SIG-M5 treated with dmso at 0.1 percent for 504 hours (cell line): Measurements from ENCODE around the gene HACD3.

Experiments
- DNase-seq: peaks from one replicate; lab custom pipeline; 2025; ENCODE audit not compliant: unreplicated experiment; lab: John Stamatoyannopoulos, UW

The HACD3 gene, protein sequence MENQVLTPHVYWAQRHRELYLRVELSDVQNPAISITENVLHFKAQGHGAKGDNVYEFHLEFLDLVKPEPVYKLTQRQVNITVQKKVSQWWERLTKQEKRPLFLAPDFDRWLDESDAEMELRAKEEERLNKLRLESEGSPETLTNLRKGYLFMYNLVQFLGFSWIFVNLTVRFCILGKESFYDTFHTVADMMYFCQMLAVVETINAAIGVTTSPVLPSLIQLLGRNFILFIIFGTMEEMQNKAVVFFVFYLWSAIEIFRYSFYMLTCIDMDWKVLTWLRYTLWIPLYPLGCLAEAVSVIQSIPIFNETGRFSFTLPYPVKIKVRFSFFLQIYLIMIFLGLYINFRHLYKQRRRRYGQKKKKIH

DNA sequence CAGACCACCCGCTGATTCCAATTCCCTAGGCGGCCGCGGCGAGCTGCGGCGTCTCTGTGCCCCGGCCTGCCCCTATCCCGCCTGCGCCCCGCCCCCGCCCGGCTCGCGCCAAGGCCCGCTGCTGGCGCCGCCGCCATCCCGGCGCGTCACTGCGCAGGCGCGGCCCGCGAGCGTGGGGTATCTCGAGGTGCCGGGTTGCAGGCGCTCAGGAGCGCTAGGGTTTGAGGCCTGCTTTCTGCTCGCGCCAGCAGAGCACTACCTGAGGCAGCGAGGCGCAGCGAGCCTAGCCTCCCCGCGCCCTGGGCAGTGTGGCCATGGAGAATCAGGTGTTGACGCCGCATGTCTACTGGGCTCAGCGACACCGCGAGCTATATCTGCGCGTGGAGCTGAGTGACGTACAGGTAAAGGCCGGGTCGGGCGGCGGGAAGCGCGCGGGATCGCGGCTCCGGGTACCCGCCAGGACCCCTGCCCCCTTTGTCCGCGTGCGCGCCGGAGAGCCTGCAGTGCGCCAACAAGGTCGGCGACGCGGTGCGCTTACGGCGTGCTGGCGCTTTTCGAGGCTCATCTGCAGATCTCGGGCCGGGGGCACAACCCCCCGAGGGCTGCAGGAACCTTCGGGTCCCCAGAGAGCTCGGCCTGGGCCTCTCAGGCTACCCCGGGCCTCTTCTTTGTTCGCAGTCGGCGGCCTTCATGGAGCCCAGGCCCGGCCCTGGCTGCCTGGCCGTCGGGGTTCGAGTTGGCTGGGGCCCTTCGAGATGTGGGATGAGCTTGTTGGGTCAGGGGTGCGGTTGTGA, at the start of gene HACD3:
TSS of gene HACD3 (plus strand) at position 146 of the 794 bp plus-strand sequence. CDS start at position 315, 169 bp downstream.
- peak; percentile 61 for DNase-seq

DNA sequence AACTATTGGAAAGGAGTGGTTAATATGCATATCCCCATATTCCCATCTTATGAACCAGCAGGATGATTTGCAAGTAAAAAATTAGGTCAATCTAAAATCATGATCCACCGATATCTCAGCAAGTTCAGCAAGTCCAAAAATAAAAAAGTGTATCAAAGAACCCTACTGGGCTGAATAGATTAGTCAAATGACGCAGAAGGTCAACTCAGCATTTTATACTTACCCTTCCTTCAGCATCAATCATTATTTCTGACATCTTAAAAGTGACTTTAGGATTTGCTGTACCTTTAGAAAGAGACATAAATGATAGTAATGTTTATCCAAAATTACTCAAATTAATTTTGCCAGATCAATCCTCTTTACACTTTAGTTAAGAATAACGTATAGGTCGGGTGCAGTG, 45.4 kb upstream of the HACD3 start:
- DNase-seq = no peak

DNA sequence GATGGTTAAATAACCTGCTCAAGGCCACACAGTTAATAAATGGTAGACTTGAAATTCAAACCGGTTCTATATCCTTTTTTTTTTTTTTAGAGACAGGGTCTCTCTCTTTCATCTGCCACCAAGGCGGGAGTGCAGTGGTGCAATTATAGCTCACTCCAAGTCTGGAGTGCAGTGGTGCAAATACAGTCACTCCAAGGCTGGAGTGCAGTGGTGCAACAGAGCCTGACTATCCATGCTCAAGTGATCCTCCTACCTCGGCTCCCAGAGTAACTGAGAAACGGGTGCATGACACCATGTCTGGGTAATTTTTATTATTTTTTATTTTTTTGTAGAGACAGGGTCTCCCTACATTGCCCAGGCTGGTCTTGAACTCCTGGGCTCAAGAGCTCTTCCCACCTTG, 36.2 kb upstream of the HACD3 start:
- DNase-seq = no peak

DNA sequence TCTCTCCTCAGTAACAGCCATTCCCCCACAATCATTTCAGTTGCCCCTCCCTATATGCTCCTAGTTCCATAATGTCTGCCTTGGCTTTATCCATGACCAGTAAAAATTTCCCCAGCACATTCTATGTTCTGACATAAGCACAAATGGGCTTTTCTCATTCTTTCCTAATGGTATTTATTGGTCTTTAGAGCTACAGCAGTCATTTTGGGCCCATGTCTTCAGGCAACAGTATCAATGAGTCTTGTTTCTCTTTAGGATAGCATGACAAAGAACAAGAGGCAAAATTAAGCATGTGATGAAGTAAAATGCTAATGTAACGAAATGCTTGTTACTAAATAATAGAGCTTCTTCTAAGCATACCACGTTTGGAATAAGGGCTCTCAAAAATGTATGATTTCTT, 20.9 kb upstream of the HACD3 start:
- DNase-seq = no peak

GRCh38 chr15:65512189-65512588, 18.1 kb upstream of the HACD3 start:
- DNase-seq = no peak

- no peak for DNase-seq
Observed at GRCh38 chr15:65512807-65513416, 17.4 kb upstream of the HACD3 start.

- peak; percentile 94 for DNase-seq
Observed at GRCh38 chr15:65516997-65517865, 13.0 kb upstream of the HACD3 start, which contains the start of gene DPP8. Gene DPP8 (minus strand): TSS chr15:65517689. CDS start chr15:65512553, 5,136 bp downstream.

- DNase-seq = no peak
Observed at GRCh38 chr15:65517866-65518207, 12.4 kb upstream of the HACD3 start.

DNA sequence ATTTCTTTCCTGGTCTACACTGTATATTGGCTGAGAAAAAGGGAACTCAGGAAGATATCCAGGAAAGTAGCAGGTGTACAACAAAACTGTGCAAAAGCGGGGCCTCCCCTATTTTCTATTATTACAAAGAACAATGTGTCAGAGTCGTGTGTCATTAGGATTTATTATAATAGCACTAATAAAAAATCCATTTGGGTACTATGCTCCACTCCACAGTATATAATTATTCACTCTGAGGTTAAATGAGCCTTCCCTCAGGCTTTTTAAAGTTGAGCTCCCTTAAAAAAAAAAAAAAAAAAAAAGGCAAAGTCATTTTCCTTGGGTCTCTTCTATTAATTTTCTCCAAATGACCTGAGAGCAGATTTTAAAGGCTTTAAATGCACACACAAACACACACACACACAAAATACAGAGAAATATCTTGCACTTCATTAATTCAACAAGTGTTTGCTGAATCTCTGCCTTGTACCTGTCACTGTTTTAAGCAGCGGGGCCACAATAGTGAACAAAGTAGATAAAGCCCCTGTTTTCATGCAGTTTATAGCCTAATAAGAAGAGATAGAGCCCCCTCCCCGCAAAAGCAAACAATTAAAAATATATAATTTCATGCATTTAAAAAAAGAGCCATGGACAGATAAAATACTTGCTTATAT, 11.5 kb upstream of the HACD3 start:
- no peak for DNase-seq

GRCh38 chr15:65521350-65521749, 8.9 kb upstream of the HACD3 start:
- no peak for DNase-seq

DNA sequence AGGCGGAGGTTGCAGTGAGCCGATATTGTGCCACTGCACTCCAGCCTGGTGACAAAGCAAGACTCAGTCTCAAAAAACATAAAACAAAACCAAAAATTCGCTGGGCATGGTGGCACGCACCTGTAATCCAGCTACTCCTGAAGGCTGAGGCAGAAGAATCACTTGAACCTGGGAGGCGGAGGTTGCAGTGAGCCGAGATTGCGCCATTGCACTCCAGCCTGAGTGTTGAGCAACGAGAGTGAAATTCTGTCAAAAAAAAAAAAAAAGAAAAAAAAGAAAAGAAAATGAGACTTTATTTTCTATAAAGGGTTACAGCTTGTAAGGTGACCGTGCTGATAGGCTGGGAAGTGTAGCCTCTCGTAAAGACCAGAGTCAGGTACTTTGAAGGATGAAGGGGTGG, 6.0 kb upstream of the HACD3 start:
- DNase-seq = no peak

DNA sequence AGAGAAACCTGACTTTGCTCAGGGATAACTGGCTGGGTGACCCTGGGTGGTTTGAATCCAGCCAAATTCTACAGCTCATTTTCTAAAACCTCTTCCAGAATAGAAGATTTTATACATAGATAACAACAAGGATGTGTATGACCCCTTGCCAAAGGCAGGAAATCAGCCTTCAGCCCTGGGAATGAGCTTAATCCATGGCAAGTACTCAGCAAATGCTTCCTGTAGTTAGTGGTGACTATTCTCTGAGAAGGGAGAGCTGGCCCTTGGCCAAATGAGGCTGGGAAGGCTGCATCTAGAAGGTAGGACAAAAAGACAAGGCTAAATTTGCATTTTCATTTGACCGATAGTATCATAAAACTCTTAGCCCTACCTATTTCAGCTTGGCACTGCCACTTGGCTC, 4.6 kb upstream of the HACD3 start:
- DNase-seq = no peak

GRCh38 chr15:65528461-65529060, 1.7 kb upstream of the HACD3 start:
- DNase-seq = no peak

GRCh38 chr15:65529762-65530317, 423 bp upstream of the HACD3 start:
- DNase-seq = no peak

- DNase-seq = no peak
Observed at GRCh38 chr15:65532738-65533051, 2.4 kb downstream of the HACD3 start.

DNA sequence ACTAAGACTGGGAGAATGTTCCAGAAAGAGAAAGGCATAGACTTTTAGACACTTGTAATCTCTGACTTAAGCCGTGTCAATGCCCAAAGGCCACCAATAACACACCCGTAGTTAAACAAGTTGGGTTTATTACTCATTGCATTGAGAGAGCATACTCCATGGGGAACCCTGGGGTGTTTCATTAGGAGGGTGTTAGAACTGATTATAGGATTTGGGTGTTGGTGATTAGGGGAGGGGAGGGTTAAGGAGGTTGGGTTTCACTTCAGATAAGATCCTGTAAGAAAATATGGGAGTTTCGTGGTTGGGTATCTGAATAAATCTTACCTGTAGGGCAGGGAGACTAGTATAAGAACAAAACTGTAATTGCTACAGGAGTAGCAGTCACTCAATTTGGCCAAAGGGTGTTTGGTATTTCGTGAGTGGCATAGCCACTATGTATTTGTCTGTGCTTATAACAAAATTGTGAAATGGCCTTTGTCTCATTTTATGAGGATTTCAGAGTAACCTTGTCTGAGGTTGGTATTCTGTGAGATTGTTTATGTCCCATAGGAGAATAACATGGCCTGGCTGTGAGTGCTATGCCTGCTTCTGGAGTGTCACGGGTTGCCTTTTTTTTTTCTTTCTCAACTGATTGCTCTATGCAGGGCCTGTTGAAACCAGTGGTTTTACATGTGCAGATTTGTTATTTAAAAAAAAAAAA, 2.9 kb downstream of the HACD3 start:
- no peak for DNase-seq

GRCh38 chr15:65535192-65535591, 4.9 kb downstream of the HACD3 start:
- no peak for DNase-seq

DNA sequence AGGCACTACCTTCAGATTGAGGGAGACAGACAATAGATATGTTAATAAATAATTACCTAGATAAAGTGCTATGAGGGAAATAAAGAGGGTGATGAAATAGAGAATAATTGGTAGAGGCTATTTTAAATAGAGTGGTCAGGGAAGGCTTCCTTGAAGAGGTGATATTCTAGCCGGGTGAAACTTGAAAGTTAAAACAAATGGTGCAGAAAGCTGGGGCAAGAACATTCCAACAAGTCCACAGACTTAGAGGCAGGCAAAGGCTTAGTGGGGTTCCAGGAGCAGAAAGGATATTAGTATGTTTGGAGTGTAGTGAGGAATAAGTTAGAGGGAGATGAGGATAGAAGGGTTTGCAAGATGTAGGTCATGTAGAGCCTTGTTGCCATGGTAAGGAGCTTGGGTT, 10.1 kb downstream of the HACD3 start:
- no peak for DNase-seq

GRCh38 chr15:65541231-65541820, 11.1 kb downstream of the HACD3 start:
- no peak for DNase-seq
